Upper lobe of left lung (tissue), 4 donors: Measurements from ENCODE around the gene RNASET2.

Source experiments
- CTCF ChIP-seq, 6 experiments: fragments of 450-650 bp in 4 of 6; fragments of 200-600 bp in 2 of 6; sonication (generic) in 2 of 6; IDR thresholded peaks; one replicate each; pipeline ENCODE4 v1.5.1; 2016 to 2019; ENCODE audit warnings: antibody characterized with exemption in 6 of 6
- POLR2A ChIP-seq, 4 donors: fragments of 450-650 bp; IDR thresholded peaks; one replicate each; pipeline ENCODE4 v1.5.1; 2016 to 2017; ENCODE audit warnings: antibody characterized with exemption in 4 of 4, mild to moderate bottlenecking in 2 of 4

GRCh38 chr6:166916824-166917223 lies 39.5 kb downstream of the RNASET2 start:
- TF ChIP-seq CTCF (IDR thresholded peaks at IDR 0.05) (no peak), POLR2A (IDR thresholded peaks at IDR 0.05) (no peak)
